ENCODE measurements around the gene ISYNA1. TPM values are rescaled to one million over a fixed set of nuclear protein-coding genes. Genes with fewer than 3 reads are reported as not detected.

The ISYNA1 gene
- total RNA-seq, 1 donor from 2014 or later, result 30.6 TPM

GRCh38 chr19:18435842-18436670 lies 1.9 kb downstream of the ISYNA1 start:
- intact Hi-C loops (cut with DNase I), result no loop called here
- ATAC-seq, result no peak
- Histone ChIP-seq H3K4me1 (peaks cover 46% of the 10 kb centered on the region), H3K9me3 (no peaks in the 10 kb centered on the region), H3K27me3 (ENCODE audit: low read depth) (no peaks in the 10 kb centered on the region), H3K27ac (peak overlapping the region; percentile 56), H3K36me3 (peaks cover 13% of the 10 kb centered on the region), H3K4me3 (peak overlapping the region; percentile 64)
- TF ChIP-seq, protein P1, sequence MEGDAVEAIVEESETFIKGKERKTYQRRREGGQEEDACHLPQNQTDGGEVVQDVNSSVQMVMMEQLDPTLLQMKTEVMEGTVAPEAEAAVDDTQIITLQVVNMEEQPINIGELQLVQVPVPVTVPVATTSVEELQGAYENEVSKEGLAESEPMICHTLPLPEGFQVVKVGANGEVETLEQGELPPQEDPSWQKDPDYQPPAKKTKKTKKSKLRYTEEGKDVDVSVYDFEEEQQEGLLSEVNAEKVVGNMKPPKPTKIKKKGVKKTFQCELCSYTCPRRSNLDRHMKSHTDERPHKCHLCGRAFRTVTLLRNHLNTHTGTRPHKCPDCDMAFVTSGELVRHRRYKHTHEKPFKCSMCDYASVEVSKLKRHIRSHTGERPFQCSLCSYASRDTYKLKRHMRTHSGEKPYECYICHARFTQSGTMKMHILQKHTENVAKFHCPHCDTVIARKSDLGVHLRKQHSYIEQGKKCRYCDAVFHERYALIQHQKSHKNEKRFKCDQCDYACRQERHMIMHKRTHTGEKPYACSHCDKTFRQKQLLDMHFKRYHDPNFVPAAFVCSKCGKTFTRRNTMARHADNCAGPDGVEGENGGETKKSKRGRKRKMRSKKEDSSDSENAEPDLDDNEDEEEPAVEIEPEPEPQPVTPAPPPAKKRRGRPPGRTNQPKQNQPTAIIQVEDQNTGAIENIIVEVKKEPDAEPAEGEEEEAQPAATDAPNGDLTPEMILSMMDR (IDR thresholded peaks at IDR 0.05), result no peak
- DNase-seq, result no peak

- H3K27me3 ChIP-seq (ENCODE audit: low read depth), result no peaks in the 10 kb centered on the region
- H3K9me3 ChIP-seq, result no peaks in the 10 kb centered on the region
- H3K4me3 ChIP-seq, result no peak overlapping the region
- peaks cover 46% of the 10 kb centered on the region for H3K4me1 ChIP-seq
- TF ChIP-seq, protein P1 (IDR thresholded peaks at IDR 0.05), result no peak
- intact Hi-C loops (cut with DNase I), result no loop called here
- ATAC-seq, result no peak
- H3K36me3 ChIP-seq, result peaks cover 19% of the 10 kb centered on the region
- no peak overlapping the region for H3K27ac ChIP-seq
- no peak for DNase-seq
Observed at GRCh38 chr19:18435178-18435841, 2.6 kb downstream of the ISYNA1 start.

GRCh38 chr19:18434411-18435175 lies 3.3 kb downstream of the ISYNA1 start:
- H3K27ac ChIP-seq, result no peak overlapping the region
- TF ChIP-seq, protein P1 (IDR thresholded peaks at IDR 0.05), result no peak
- peaks cover 19% of the 10 kb centered on the region for H3K36me3 ChIP-seq
- no peaks in the 10 kb centered on the region for H3K9me3 ChIP-seq
- H3K4me1 ChIP-seq, result peaks cover 52% of the 10 kb centered on the region
- intact Hi-C loops (cut with DNase I), result no loop called here
- ATAC-seq, result no peak
- H3K4me3 ChIP-seq, result no peak overlapping the region
- no peak for DNase-seq
- H3K27me3 ChIP-seq (ENCODE audit: low read depth), result no peaks in the 10 kb centered on the region

DNA sequence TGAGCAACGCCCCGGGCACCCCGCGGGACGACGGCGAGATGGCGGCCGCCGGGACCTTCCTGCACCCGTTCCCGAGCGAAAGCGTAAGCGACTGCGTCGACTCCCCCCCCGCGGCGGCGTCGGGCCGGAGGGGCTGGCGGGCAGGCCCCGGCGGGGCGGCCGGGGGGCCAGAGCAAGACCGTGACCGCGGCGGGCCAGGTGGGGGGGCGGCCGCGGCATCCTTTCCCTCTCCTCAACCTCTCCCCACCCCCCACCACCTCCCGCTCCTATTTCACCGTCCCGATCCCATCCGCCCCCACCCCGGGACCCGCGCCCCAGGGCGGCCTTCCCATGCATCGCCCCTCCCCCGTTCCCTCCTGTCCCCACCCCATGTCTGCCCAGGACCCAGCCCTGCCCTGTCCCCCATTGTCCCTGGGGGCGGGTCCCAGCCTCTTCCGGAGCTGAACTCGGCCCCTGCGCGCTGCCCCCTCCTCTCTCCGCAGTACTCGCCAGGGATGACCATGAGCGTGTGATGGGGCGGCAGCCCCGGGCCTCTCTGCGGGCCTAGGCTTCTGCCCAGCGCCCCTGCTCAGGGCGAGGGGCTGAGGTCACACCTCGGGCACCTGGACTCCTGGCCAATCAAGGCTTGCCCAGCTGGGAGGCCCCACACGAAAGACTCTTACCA lies 4.1 kb downstream of the ISYNA1 start:
- Histone ChIP-seq H3K27ac (no peak overlapping the region), H3K36me3 (peaks cover 19% of the 10 kb centered on the region), H3K27me3 (ENCODE audit: low read depth) (no peaks in the 10 kb centered on the region), H3K4me3 (peak overlapping the region; percentile 50), H3K4me1 (peaks cover 52% of the 10 kb centered on the region), H3K9me3 (no peaks in the 10 kb centered on the region)
- TF ChIP-seq, protein P1 (IDR thresholded peaks at IDR 0.05), result no peak
- intact Hi-C loops (cut with DNase I), result no loop called here
- ATAC-seq (no peak), DNase-seq (no peak)

Measured in lower lobe of right lung (tissue), 2 donors.